ENCODE measurements around the gene MOB3A.

Gene MOB3A

GRCh38 chr19:2044709-2045500 lies 51.2 kb downstream of the MOB3A start:
- Histone ChIP-seq H3K9ac (ENCODE audit: low read length) (no peak overlapping the region), H3K27me3 (replicated peaks; ENCODE audit: insufficient read depth, low read length) (no peaks in the 10 kb centered on the region)

GRCh38 chr19:2043961-2044708 lies 52.0 kb downstream of the MOB3A start:
- 0 out of 2 replicates have a peak, but pooled peaks cover 3% of the 10 kb centered on the region for H3K36me3 ChIP-seq (replicated peaks; ENCODE audit: insufficient read depth, low read length)
- no peaks in the 10 kb centered on the region for H3K27me3 ChIP-seq (replicated peaks; ENCODE audit: insufficient read depth, low read length)
- peaks cover 16% of the 10 kb centered on the region; the same call in 1 of the 2 replicates for H3F3A ChIP-seq (ENCODE audit: insufficient read depth, low read length)
- no peaks in the 10 kb centered on the region for H3K9me3 ChIP-seq (replicated peaks; ENCODE audit: insufficient read depth, low read length)
- H3K9me2 ChIP-seq (replicated peaks; ENCODE audit: insufficient read depth, low read length) = no peaks in the 10 kb centered on the region
- no peak overlapping the region for H3K4me3 ChIP-seq (ENCODE audit: low read length)
- H3K9ac ChIP-seq (ENCODE audit: low read length) = no peak overlapping the region
- no peak for DNase-seq
- H4K20me1 ChIP-seq (ENCODE audit: insufficient read depth, low read length) = peaks cover 5% of the 10 kb centered on the region; the same call in 1 of the 2 replicates
- TF ChIP-seq CTCF (IDR thresholded peaks at IDR 0.05; ENCODE audit: low read length) = no peak
- no peak for TF ChIP-seq EZH2 (optimal IDR thresholded peaks at IDR 0.05; ENCODE audit: low read depth, low read length)
- no peak for TF ChIP-seq EZH2phosphoT487 (IDR thresholded peaks at IDR 0.05; ENCODE audit: low read length)
- H2AFZ ChIP-seq (ENCODE audit: low read length) = no peak overlapping the region
- no peak overlapping the region for H3K4me2 ChIP-seq (ENCODE audit: low read depth, low read length)
- peaks cover 75% of the 10 kb centered on the region for H3K79me2 ChIP-seq (ENCODE audit: low read length)
- H3K4me1 ChIP-seq (ENCODE audit: low read length) = peaks cover 16% of the 10 kb centered on the region
- no peak overlapping the region for H3K27ac ChIP-seq (ENCODE audit: low read length)

More at GRCh38 chr19:2044709-2045500, 51.2 kb downstream of the MOB3A start:
- Histone ChIP-seq H4K20me1 (ENCODE audit: insufficient read depth, low read length) (peaks cover 10% of the 10 kb centered on the region; the same call in 1 of the 2 replicates), H3K27ac (ENCODE audit: low read length) (no peak overlapping the region), H3K79me2 (ENCODE audit: low read length) (peaks cover 79% of the 10 kb centered on the region), H3K36me3 (replicated peaks; ENCODE audit: insufficient read depth, low read length) (no peaks in the 10 kb centered on the region), H2AFZ (ENCODE audit: low read length) (no peak overlapping the region), H3K4me1 (ENCODE audit: low read length) (peaks cover 22% of the 10 kb centered on the region), H3K9me2 (replicated peaks; ENCODE audit: insufficient read depth, low read length) (no peaks in the 10 kb centered on the region), H3F3A (ENCODE audit: insufficient read depth, low read length) (peaks cover 16% of the 10 kb centered on the region; the same call in 1 of the 2 replicates), H3K4me3 (ENCODE audit: low read length) (no peak overlapping the region), H3K4me2 (ENCODE audit: low read depth, low read length) (no peak overlapping the region), H3K9me3 (replicated peaks; ENCODE audit: insufficient read depth, low read length) (no peaks in the 10 kb centered on the region)
- no peak for TF ChIP-seq EZH2 (optimal IDR thresholded peaks at IDR 0.05; ENCODE audit: low read depth, low read length)
- no peak for TF ChIP-seq EZH2phosphoT487 (IDR thresholded peaks at IDR 0.05; ENCODE audit: low read length)
- TF ChIP-seq CTCF (IDR thresholded peaks at IDR 0.05; ENCODE audit: low read length) = no peak
- no peak for DNase-seq

- Histone ChIP-seq H3K4me2 (ENCODE audit: low read depth, low read length) (no peak overlapping the region), H4K20me1 (ENCODE audit: insufficient read depth, low read length) (no peaks in the 10 kb centered on the region), H3F3A (ENCODE audit: insufficient read depth, low read length) (peaks cover 16% of the 10 kb centered on the region; the same call in 1 of the 2 replicates), H3K4me3 (ENCODE audit: low read length) (no peak overlapping the region), H3K27me3 (replicated peaks; ENCODE audit: insufficient read depth, low read length) (no peaks in the 10 kb centered on the region), H3K27ac (ENCODE audit: low read length) (no peak overlapping the region), H3K9me3 (replicated peaks; ENCODE audit: insufficient read depth, low read length) (no peaks in the 10 kb centered on the region), H3K79me2 (ENCODE audit: low read length) (peaks cover 68% of the 10 kb centered on the region), H2AFZ (ENCODE audit: low read length) (no peak overlapping the region), H3K36me3 (replicated peaks; ENCODE audit: insufficient read depth, low read length) (0 out of 2 replicates have a peak, but pooled peaks cover 3% of the 10 kb centered on the region), H3K4me1 (ENCODE audit: low read length) (peaks cover 15% of the 10 kb centered on the region), H3K9ac (ENCODE audit: low read length) (no peak overlapping the region), H3K9me2 (replicated peaks; ENCODE audit: insufficient read depth, low read length) (no peaks in the 10 kb centered on the region)
- DNase-seq = no peak
- TF ChIP-seq CTCF (IDR thresholded peaks at IDR 0.05; ENCODE audit: low read length) (no peak), EZH2phosphoT487 (IDR thresholded peaks at IDR 0.05; ENCODE audit: low read length) (no peak)
Observed at GRCh38 chr19:2043251-2043641, 52.9 kb downstream of the MOB3A start.
